ENCODE results near the gene SMG1. TPM values are rescaled to one million over a fixed set of nuclear protein-coding genes. Genes with fewer than 3 reads are reported as not detected.

SMG1 gene
- total and polyA plus RNA-seq, 2 of the 13 experiments (the other 11 are each of a cell fraction or from before 2014, with no cell fraction given) = 48.7 to 53.7 TPM

DNA sequence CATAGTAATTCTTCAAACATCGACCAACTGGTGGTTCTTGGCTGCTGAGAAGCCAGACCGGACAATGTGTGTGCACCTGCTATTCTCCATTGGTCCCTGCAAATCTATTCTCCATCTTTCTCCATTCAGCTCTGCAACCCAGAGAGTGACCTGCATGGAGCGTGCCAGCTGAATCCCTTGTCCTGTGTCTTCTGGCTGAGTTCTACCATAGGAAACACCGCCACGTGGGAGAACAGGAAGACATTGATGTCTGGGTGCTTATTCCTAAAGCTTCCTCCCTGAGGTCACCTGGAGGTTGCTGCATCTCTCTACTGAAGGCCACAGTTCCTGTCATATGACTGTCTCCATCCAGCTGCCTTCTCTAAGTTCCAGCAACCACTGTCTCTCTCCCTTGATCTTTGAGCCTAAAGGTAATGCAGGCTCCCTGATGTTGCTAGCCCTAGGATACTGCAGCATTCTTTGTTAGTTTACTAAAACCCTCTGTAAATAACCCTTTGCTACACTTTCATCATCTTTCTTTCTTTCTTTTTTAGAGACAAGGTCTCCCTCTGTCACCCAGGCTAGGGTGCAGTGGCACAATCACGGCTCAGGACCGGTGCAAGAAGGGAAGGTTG, 10.6 kb upstream of the SMG1 start (continued):
- TF ChIP-seq NFYB (CRISPR knock-in tag; IDR thresholded peaks at IDR 0.05) (0 out of 2 replicates have a peak, but pooled peaks have one; percentile 11), ZBTB38 (CRISPR knock-in tag; IDR thresholded peaks at IDR 0.05) (peak; percentile 33; the same call in 1 of the 2 replicates), PAF1 (CRISPR knock-in tag; IDR thresholded peaks at IDR 0.05) (no peak), ZNF839 (CRISPR knock-in tag; IDR thresholded peaks at IDR 0.05; ENCODE audit: borderline replicate concordance) (no peak), ZNF451 (CRISPR knock-in tag; IDR thresholded peaks at IDR 0.05) (no peak), NR2F6 (IDR thresholded peaks at IDR 0.05) (peak; percentile 75), NR2F6 (CRISPR knock-in tag; IDR thresholded peaks at IDR 0.05) (peak; percentile 84), KMT2B (CRISPR knock-in tag; IDR thresholded peaks at IDR 0.05) (peak; percentile 30; the same call in 1 of the 2 replicates), SKI (IDR thresholded peaks at IDR 0.05; ENCODE audit: partially characterized antibody) (peak; percentile 95), SMAD1 (CRISPR knock-in tag; IDR thresholded peaks at IDR 0.05; ENCODE audit: borderline replicate concordance, low read depth) (no peak), ZKSCAN1 (IDR thresholded peaks at IDR 0.05; ENCODE audit: low read length) (no peak), PHF5A (CRISPR knock-in tag; IDR thresholded peaks at IDR 0.05; ENCODE audit: low read depth, unreplicated experiment) (no peak), DMAP1 (CRISPR knock-in tag; IDR thresholded peaks at IDR 0.05) (peak; percentile 37), NFE2L1 (CRISPR knock-in tag; IDR thresholded peaks at IDR 0.05; ENCODE audit: borderline replicate concordance) (no peak), ZSCAN9 (CRISPR knock-in tag; IDR thresholded peaks at IDR 0.05; ENCODE audit: borderline replicate concordance) (peak; percentile 77; the same call in 1 of the 2 replicates)
- TF ChIP-seq, protein P1, sequence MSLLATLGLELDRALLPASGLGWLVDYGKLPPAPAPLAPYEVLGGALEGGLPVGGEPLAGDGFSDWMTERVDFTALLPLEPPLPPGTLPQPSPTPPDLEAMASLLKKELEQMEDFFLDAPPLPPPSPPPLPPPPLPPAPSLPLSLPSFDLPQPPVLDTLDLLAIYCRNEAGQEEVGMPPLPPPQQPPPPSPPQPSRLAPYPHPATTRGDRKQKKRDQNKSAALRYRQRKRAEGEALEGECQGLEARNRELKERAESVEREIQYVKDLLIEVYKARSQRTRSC (CRISPR knock-in tag; IDR thresholded peaks at IDR 0.05; ENCODE audit: low read depth) = no peak
- TF ChIP-seq, protein P2, sequence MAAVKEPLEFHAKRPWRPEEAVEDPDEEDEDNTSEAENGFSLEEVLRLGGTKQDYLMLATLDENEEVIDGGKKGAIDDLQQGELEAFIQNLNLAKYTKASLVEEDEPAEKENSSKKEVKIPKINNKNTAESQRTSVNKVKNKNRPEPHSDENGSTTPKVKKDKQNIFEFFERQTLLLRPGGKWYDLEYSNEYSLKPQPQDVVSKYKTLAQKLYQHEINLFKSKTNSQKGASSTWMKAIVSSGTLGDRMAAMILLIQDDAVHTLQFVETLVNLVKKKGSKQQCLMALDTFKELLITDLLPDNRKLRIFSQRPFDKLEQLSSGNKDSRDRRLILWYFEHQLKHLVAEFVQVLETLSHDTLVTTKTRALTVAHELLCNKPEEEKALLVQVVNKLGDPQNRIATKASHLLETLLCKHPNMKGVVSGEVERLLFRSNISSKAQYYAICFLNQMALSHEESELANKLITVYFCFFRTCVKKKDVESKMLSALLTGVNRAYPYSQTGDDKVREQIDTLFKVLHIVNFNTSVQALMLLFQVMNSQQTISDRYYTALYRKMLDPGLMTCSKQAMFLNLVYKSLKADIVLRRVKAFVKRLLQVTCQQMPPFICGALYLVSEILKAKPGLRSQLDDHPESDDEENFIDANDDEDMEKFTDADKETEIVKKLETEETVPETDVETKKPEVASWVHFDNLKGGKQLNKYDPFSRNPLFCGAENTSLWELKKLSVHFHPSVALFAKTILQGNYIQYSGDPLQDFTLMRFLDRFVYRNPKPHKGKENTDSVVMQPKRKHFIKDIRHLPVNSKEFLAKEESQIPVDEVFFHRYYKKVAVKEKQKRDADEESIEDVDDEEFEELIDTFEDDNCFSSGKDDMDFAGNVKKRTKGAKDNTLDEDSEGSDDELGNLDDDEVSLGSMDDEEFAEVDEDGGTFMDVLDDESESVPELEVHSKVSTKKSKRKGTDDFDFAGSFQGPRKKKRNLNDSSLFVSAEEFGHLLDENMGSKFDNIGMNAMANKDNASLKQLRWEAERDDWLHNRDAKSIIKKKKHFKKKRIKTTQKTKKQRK (IDR thresholded peaks at IDR 0.05; ENCODE audit: low read length) = no peak
- TF ChIP-seq, protein P3, sequence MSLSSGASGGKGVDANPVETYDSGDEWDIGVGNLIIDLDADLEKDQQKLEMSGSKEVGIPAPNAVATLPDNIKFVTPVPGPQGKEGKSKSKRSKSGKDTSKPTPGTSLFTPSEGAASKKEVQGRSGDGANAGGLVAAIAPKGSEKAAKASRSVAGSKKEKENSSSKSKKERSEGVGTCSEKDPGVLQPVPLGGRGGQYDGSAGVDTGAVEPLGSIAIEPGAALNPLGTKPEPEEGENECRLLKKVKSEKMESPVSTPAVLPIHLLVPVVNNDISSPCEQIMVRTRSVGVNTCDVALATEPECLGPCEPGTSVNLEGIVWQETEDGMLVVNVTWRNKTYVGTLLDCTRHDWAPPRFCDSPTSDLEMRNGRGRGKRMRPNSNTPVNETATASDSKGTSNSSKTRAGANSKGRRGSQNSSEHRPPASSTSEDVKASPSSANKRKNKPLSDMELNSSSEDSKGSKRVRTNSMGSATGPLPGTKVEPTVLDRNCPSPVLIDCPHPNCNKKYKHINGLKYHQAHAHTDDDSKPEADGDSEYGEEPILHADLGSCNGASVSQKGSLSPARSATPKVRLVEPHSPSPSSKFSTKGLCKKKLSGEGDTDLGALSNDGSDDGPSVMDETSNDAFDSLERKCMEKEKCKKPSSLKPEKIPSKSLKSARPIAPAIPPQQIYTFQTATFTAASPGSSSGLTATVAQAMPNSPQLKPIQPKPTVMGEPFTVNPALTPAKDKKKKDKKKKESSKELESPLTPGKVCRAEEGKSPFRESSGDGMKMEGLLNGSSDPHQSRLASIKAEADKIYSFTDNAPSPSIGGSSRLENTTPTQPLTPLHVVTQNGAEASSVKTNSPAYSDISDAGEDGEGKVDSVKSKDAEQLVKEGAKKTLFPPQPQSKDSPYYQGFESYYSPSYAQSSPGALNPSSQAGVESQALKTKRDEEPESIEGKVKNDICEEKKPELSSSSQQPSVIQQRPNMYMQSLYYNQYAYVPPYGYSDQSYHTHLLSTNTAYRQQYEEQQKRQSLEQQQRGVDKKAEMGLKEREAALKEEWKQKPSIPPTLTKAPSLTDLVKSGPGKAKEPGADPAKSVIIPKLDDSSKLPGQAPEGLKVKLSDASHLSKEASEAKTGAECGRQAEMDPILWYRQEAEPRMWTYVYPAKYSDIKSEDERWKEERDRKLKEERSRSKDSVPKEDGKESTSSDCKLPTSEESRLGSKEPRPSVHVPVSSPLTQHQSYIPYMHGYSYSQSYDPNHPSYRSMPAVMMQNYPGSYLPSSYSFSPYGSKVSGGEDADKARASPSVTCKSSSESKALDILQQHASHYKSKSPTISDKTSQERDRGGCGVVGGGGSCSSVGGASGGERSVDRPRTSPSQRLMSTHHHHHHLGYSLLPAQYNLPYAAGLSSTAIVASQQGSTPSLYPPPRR (CRISPR knock-in tag; IDR thresholded peaks at IDR 0.05; ENCODE audit: borderline replicate concordance) = no peak
- TF ChIP-seq, protein P4, sequence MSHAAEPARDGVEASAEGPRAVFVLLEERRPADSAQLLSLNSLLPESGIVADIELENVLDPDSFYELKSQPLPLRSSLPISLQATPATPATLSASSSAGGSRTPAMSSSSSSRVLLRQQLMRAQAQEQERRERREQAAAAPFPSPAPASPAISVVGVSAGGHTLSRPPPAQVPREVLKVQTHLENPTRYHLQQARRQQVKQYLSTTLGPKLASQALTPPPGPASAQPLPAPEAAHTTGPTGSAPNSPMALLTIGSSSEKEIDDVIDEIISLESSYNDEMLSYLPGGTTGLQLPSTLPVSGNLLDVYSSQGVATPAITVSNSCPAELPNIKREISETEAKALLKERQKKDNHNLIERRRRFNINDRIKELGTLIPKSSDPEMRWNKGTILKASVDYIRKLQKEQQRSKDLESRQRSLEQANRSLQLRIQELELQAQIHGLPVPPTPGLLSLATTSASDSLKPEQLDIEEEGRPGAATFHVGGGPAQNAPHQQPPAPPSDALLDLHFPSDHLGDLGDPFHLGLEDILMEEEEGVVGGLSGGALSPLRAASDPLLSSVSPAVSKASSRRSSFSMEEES (CRISPR knock-in tag; IDR thresholded peaks at IDR 0.05) = peak; percentile 99
